SJSA1 (cell line): ENCODE measurements around the gene GAK. TPM values are rescaled to one million over a fixed set of nuclear protein-coding genes. Genes with fewer than 3 reads are reported as not detected.

ENCODE experiments used
- DNase-seq, 2 experiments: peaks; one replicate each; pipeline ENCODE4 v3.0.0-alpha.2; 2015 to 2020; ENCODE audit warnings: low spot score in 2 of 2, low read depth in 1 of 2
- H3K27ac ChIP-seq: fragments of 250-450 bp; sonication (Bioruptor Pico); 2 replicates; pipeline ENCODE4 v1.5.1; 2020; ENCODE audit warnings: mild to moderate bottlenecking, moderate library complexity
- H3K27me3 ChIP-seq: fragments of 250-450 bp; sonication (Bioruptor Pico); replicated peaks from 2 replicates; pipeline ENCODE4 v1.5.1; 2020; ENCODE audit warnings: mild to moderate bottlenecking, moderate library complexity
- H3K36me3 ChIP-seq: fragments of 250-450 bp; sonication (Bioruptor Pico); 2 replicates; pipeline ENCODE4 v1.5.1; 2020; ENCODE audit warnings: mild to moderate bottlenecking
- H3K4me1 ChIP-seq: fragments of 250-450 bp; sonication (Bioruptor Pico); replicated peaks from 2 replicates; pipeline ENCODE4 v1.6.1; 2021; ENCODE audit warnings: mild to moderate bottlenecking
- H3K4me3 ChIP-seq: fragments of 250-450 bp; sonication (Bioruptor Pico); 2 replicates; pipeline ENCODE4 v1.5.1; 2020; ENCODE audit warnings: mild to moderate bottlenecking
- H3K9me3 ChIP-seq: fragments of 250-450 bp; sonication (Bioruptor Pico); replicated peaks from 2 replicates; pipeline ENCODE4 v1.5.1; 2020; ENCODE audit warnings: mild to moderate bottlenecking
- total RNA-seq: library from RNA; depleted of rRNA; stranded (reverse); fragments of >200 nt; shearing (Covaris generic); gene quantifications from 2 replicates; pipeline ENCODE4 v1.2.3, GENCODE V29; 2014

GAK gene
- total RNA-seq, 1 experiment from 2014 or later: 44.4 TPM

GRCh38 chr4:869776-870175 is 62.3 kb downstream of the GAK start:
- Histone ChIP-seq H3K4me1 (no peaks in the 10 kb centered on the region), H3K9me3 (no peaks in the 10 kb centered on the region), H3K27ac (no peak overlapping the region), H3K27me3 (no peaks in the 10 kb centered on the region), H3K36me3 (no peaks in the 10 kb centered on the region; the same call in 1 of the 2 replicates), H3K4me3 (no peak overlapping the region)
- DNase-seq: no peak

GRCh38 chr4:868421-868820 is 63.7 kb downstream of the GAK start:
- Histone ChIP-seq H3K27ac (no peak overlapping the region), H3K27me3 (no peaks in the 10 kb centered on the region), H3K4me3 (no peak overlapping the region), H3K36me3 (no peaks in the 10 kb centered on the region; the same call in 1 of the 2 replicates), H3K4me1 (no peaks in the 10 kb centered on the region), H3K9me3 (no peaks in the 10 kb centered on the region)
- no peak for DNase-seq

- Histone ChIP-seq H3K27me3 (no peaks in the 10 kb centered on the region), H3K9me3 (no peaks in the 10 kb centered on the region), H3K4me1 (no peaks in the 10 kb centered on the region), H3K4me3 (no peak overlapping the region), H3K36me3 (no peaks in the 10 kb centered on the region; the same call in 1 of the 2 replicates), H3K27ac (no peak overlapping the region)
- DNase-seq: no peak
Measured at GRCh38 chr4:867526-868250, 64.4 kb downstream of the GAK start.

- Histone ChIP-seq H3K27ac (no peak overlapping the region), H3K9me3 (no peaks in the 10 kb centered on the region), H3K4me1 (no peaks in the 10 kb centered on the region), H3K36me3 (no peaks in the 10 kb centered on the region; the same call in 1 of the 2 replicates), H3K27me3 (no peaks in the 10 kb centered on the region), H3K4me3 (no peak overlapping the region)
- DNase-seq: no peak
Measured at GRCh38 chr4:866761-867390, 65.2 kb downstream of the GAK start.

GRCh38 chr4:866068-866760 is 65.9 kb downstream of the GAK start:
- Histone ChIP-seq H3K4me1 (no peaks in the 10 kb centered on the region), H3K4me3 (no peak overlapping the region), H3K27ac (no peak overlapping the region), H3K27me3 (no peaks in the 10 kb centered on the region), H3K36me3 (no peaks in the 10 kb centered on the region; the same call in 1 of the 2 replicates), H3K9me3 (no peaks in the 10 kb centered on the region)
- DNase-seq: no peak

- H3K36me3 ChIP-seq: no peaks in the 10 kb centered on the region; the same call in 1 of the 2 replicates
- no peak for DNase-seq
- no peak overlapping the region for H3K4me3 ChIP-seq
- no peaks in the 10 kb centered on the region for H3K9me3 ChIP-seq
- H3K27me3 ChIP-seq: no peaks in the 10 kb centered on the region
- H3K4me1 ChIP-seq: no peaks in the 10 kb centered on the region
- H3K27ac ChIP-seq: no peak overlapping the region
Measured at GRCh38 chr4:865572-865971, 66.5 kb downstream of the GAK start.

GRCh38 chr4:865121-865465 is 67.0 kb downstream of the GAK start:
- Histone ChIP-seq H3K4me3 (no peak overlapping the region), H3K27ac (no peak overlapping the region), H3K4me1 (no peaks in the 10 kb centered on the region), H3K27me3 (no peaks in the 10 kb centered on the region), H3K9me3 (no peaks in the 10 kb centered on the region), H3K36me3 (no peaks in the 10 kb centered on the region; the same call in 1 of the 2 replicates)
- DNase-seq: no peak

GRCh38 chr4:864456-865120 is 67.5 kb downstream of the GAK start:
- H3K9me3 ChIP-seq: no peaks in the 10 kb centered on the region
- no peaks in the 10 kb centered on the region; the same call in 1 of the 2 replicates for H3K36me3 ChIP-seq
- H3K4me1 ChIP-seq: no peaks in the 10 kb centered on the region
- H3K27me3 ChIP-seq: no peaks in the 10 kb centered on the region
- no peak for DNase-seq
- no peak overlapping the region for H3K4me3 ChIP-seq
- no peak overlapping the region for H3K27ac ChIP-seq

GRCh38 chr4:860561-860960 is 71.6 kb downstream of the GAK start:
- H3K36me3 ChIP-seq: no peaks in the 10 kb centered on the region
- no peak overlapping the region for H3K4me3 ChIP-seq
- H3K4me1 ChIP-seq: no peaks in the 10 kb centered on the region
- no peak for DNase-seq
- H3K9me3 ChIP-seq: no peaks in the 10 kb centered on the region
- H3K27me3 ChIP-seq: no peaks in the 10 kb centered on the region
- H3K27ac ChIP-seq: no peak overlapping the region

- Histone ChIP-seq H3K4me1 (no peaks in the 10 kb centered on the region), H3K36me3 (no peaks in the 10 kb centered on the region), H3K4me3 (no peak overlapping the region), H3K27ac (no peak overlapping the region), H3K9me3 (no peaks in the 10 kb centered on the region), H3K27me3 (no peaks in the 10 kb centered on the region)
- DNase-seq: no peak
Measured at GRCh38 chr4:859496-859895, 72.6 kb downstream of the GAK start.

- H3K9me3 ChIP-seq: no peaks in the 10 kb centered on the region
- no peak overlapping the region for H3K4me3 ChIP-seq
- no peaks in the 10 kb centered on the region for H3K36me3 ChIP-seq
- H3K4me1 ChIP-seq: no peaks in the 10 kb centered on the region
- H3K27ac ChIP-seq: no peak overlapping the region
- no peaks in the 10 kb centered on the region for H3K27me3 ChIP-seq
- DNase-seq: no peak
Measured at GRCh38 chr4:858831-859451, 73.2 kb downstream of the GAK start.

- Histone ChIP-seq H3K36me3 (no peaks in the 10 kb centered on the region), H3K27ac (no peak overlapping the region), H3K9me3 (no peaks in the 10 kb centered on the region), H3K27me3 (no peaks in the 10 kb centered on the region), H3K4me1 (no peaks in the 10 kb centered on the region), H3K4me3 (no peak overlapping the region)
- DNase-seq: no peak
Measured at GRCh38 chr4:858041-858481, 74.1 kb downstream of the GAK start.

GRCh38 chr4:857461-857860 is 74.7 kb downstream of the GAK start:
- H3K27me3 ChIP-seq: no peaks in the 10 kb centered on the region
- no peak overlapping the region for H3K27ac ChIP-seq
- no peak overlapping the region for H3K4me3 ChIP-seq
- DNase-seq: no peak
- no peaks in the 10 kb centered on the region for H3K9me3 ChIP-seq
- no peaks in the 10 kb centered on the region for H3K36me3 ChIP-seq
- H3K4me1 ChIP-seq: no peaks in the 10 kb centered on the region
